ENCODE data around the gene DAPK1.

The DAPK1 gene

GRCh38 chr9:87533271-87533670 lies 35.6 kb downstream of the DAPK1 start:
- TF ChIP-seq PATZ1 (CRISPR knock-in tag; IDR thresholded peaks at IDR 0.05; ENCODE audit: borderline replicate concordance) (no peak), ISL1 (CRISPR knock-in tag; IDR thresholded peaks at IDR 0.05) (no peak), ZFP30 (CRISPR knock-in tag; IDR thresholded peaks at IDR 0.05) (no peak), SNAI2 (CRISPR knock-in tag; IDR thresholded peaks at IDR 0.05) (no peak), GLIS3 (CRISPR knock-in tag; IDR thresholded peaks at IDR 0.05) (no peak), CSDC2 (CRISPR knock-in tag; IDR thresholded peaks at IDR 0.05) (no peak), BACH2 (CRISPR knock-in tag; IDR thresholded peaks at IDR 0.05; ENCODE audit: borderline replicate concordance) (no peak), RARB (CRISPR knock-in tag; IDR thresholded peaks at IDR 0.05) (no peak), TCF4 (CRISPR knock-in tag; IDR thresholded peaks at IDR 0.05; ENCODE audit: borderline replicate concordance) (no peak), CREB5 (CRISPR knock-in tag; IDR thresholded peaks at IDR 0.05; ENCODE audit: low read depth) (no peak), ESRRG (CRISPR knock-in tag; IDR thresholded peaks at IDR 0.05) (no peak)

GRCh38 chr9:87534036-87534435 lies 36.4 kb downstream of the DAPK1 start:
- TF ChIP-seq BACH2 (CRISPR knock-in tag; IDR thresholded peaks at IDR 0.05; ENCODE audit: borderline replicate concordance) (no peak), ZC3H10 (CRISPR knock-in tag; IDR thresholded peaks at IDR 0.05) (no peak), ISL1 (CRISPR knock-in tag; IDR thresholded peaks at IDR 0.05) (no peak), PATZ1 (CRISPR knock-in tag; IDR thresholded peaks at IDR 0.05; ENCODE audit: borderline replicate concordance) (no peak), TOX (CRISPR knock-in tag; IDR thresholded peaks at IDR 0.05; ENCODE audit: borderline replicate concordance) (no peak), ESRRG (CRISPR knock-in tag; IDR thresholded peaks at IDR 0.05) (no peak), CREB5 (CRISPR knock-in tag; IDR thresholded peaks at IDR 0.05; ENCODE audit: low read depth) (no peak), TSHZ2 (CRISPR knock-in tag; IDR thresholded peaks at IDR 0.05) (no peak)
- ATAC-seq = no peak

More at GRCh38 chr9:87533271-87533670, 35.6 kb downstream of the DAPK1 start:
- ATAC-seq = no peak

GRCh38 chr9:87534957-87535356 lies 37.3 kb downstream of the DAPK1 start:
- no peak for ATAC-seq

More at GRCh38 chr9:87534957-87535356, 37.3 kb downstream of the DAPK1 start:
- TF ChIP-seq TSHZ2 (CRISPR knock-in tag; IDR thresholded peaks at IDR 0.05) (no peak), ESRRG (CRISPR knock-in tag; IDR thresholded peaks at IDR 0.05) (no peak), CSRNP3 (CRISPR knock-in tag; IDR thresholded peaks at IDR 0.05) (no peak), SNAI2 (CRISPR knock-in tag; IDR thresholded peaks at IDR 0.05) (no peak), GLIS3 (CRISPR knock-in tag; IDR thresholded peaks at IDR 0.05) (no peak), ZNF70 (CRISPR knock-in tag; IDR thresholded peaks at IDR 0.05) (no peak), ZNF565 (CRISPR knock-in tag; conservative IDR thresholded peaks at IDR 0.05; ENCODE audit: low read depth) (no peak), ZFP3 (CRISPR knock-in tag; IDR thresholded peaks at IDR 0.05) (no peak), RARB (CRISPR knock-in tag; IDR thresholded peaks at IDR 0.05) (no peak), CREB5 (CRISPR knock-in tag; IDR thresholded peaks at IDR 0.05; ENCODE audit: low read depth) (no peak), CSDC2 (CRISPR knock-in tag; IDR thresholded peaks at IDR 0.05) (no peak)

Data from SK-N-SH treated with all-trans-retinoic acid at 6 μM for 48 hours (cell line).